NCI-H1105 (cell line): Measurements from ENCODE around the gene HOXA4.

Experiments
- DNase-seq: peaks from one replicate; lab custom pipeline; 2025; lab: John Stamatoyannopoulos, UW

The HOXA4 gene

DNA sequence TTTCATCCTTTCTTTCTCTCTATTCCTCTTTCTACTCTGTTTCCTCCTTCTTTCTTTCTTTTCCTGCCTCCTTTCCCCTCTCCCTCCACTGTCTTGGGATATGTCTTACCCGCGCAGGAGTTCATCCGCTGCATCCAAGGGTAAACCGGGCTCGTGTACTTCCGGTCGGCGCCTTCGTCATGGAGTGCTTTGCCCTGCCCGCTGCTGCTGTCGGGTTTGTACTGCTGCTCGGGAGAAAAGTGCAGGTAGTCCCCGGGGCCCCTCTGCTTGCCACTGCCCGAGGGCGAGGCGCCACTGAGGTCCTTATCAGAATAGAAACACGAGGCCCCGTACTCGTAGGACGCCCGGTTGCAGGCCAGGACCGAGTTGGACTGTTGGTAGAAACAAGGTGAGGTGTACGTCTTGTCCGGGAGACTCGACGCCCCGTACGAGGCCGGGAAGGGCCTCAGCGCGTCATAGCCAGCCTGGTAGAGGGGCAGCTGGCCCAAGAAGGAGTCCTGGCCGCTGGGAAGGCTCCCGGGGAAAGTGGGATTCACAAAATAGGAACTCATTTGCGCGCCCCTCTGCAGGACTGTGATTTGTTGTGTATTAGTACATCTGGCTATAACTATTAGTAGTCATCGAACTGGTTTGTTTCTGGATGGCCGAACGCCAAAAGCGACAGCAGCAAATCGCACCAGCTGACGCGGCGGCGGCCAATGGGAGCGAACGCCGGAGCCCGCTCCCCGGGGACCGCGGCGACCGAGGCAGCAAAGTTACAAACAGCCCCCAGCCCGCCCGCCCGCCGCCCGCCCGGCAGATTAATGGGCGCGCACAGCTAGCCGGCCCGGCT is 16.9 kb upstream of the HOXA4 start, which contains the start of gene HOXA6:
HOXA6 (minus strand) TSS at position 576 of the 832 bp plus-strand sequence; CDS start at position 551, 25 bp downstream.
- peak; percentile 80 for DNase-seq

DNA sequence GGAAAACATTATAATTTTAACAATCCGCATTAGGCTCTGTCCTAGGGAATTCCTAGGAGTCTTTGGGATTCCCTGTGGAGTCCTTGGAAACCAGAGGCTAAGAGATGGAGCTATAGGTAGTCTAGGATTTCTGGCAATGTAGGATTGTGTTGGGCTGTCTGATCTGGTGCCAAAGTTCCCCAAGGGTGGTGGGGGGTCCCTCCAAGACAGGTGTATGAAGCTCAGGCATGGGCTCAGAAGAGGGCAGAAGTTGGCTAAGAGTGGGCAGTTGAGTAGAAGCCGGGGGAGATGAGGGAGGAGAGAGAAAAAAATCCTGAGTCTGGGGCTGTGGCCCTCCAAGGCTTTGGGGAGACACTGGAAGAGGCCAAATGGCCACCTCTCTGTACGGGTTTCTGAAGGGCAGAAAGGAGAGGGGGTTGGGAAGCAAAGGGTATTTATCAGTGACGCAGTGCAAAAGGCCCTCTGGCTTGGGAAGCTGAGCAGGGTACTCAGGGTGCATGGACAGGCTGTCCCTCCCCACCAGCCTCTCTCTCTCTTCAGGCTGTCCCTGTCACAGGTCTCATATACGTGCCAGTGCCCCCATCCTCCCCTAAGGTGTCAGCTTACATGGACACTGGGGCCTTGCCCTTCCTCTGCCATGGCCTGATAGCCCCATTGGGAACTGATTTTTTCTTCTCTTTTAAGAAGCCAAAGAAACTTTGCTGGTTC is 16.1 kb upstream of the HOXA4 start:
- DNase-seq: peak; percentile 20

DNA sequence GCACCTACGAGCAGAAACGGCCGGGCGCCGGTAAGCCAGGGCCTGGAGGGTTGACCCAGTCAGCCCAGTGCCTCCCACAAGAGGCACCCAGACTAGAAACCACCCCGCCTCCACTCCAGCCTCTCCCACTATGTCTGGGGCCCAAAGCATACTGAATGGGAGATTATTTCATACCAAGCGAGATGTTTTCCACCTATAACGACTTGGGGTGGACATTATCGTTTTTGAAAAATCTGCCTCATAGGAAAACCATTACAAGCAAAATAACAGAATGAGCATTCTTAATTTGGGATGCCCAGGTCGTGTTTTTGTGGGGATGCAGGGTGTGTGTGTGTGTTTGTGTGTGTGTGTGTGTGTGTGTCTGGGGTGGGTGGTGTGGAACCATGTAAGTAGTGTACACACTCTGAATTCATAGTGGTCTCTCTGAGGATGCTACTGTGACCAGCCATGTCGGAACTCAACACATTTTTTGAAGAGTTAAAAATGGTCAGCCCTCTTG is 15.4 kb upstream of the HOXA4 start:
- DNase-seq: no peak

DNA sequence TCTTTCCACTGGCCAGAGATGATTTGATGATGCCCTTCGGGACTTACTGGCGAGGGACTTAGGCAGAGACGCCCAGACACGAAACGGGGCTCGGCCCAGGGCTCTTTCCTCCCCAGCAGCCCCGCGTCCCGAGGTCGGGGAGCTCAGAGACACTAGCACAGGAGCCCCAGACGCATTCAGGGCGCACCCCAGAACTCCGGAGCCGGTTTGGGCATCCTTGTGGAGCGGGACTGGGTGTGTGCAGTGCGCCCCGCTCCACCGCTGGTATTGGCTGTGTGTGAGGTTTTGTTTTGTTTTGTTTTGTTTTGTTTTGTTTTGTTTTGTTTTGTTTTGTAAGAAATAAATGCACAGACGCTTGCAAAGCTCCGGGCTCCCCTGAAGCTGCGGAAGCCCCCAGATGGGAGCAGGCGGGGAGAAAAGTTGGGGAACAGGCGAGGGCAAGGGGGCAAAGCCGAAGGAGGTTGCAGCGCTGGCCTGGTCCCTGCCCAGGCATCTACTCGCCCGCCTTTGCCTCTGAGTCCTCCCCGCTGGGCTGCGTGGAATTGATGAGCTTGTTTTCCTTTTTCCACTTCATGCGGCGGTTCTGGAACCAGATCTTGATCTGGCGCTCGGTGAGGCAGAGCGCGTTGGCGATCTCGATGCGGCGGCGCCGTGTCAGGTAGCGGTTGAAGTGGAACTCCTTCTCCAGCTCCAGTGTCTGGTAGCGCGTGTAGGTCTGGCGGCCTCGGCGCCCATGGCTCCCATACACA is 14.8 kb upstream of the HOXA4 start:
- no peak for DNase-seq

DNA sequence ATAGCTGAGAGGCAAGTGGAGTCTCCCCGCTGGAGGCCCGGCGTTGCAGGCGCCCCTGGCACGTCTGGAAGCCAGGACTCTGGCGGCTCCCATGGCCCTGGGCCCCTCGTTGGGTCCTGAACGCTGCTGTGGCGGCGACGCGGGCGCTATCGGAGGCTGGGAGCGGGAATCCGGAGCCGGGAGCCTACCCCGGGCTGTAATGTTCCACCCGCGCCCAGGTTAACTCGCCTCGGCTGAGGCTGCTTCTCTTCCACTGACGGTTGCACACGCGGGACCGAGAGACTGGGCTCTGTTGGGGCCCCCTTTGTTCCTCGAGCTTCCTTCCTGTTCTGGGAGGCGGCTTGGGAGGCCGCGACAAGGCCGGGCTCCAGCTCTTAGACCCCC is 14.2 kb upstream of the HOXA4 start:
- no peak for DNase-seq

DNA sequence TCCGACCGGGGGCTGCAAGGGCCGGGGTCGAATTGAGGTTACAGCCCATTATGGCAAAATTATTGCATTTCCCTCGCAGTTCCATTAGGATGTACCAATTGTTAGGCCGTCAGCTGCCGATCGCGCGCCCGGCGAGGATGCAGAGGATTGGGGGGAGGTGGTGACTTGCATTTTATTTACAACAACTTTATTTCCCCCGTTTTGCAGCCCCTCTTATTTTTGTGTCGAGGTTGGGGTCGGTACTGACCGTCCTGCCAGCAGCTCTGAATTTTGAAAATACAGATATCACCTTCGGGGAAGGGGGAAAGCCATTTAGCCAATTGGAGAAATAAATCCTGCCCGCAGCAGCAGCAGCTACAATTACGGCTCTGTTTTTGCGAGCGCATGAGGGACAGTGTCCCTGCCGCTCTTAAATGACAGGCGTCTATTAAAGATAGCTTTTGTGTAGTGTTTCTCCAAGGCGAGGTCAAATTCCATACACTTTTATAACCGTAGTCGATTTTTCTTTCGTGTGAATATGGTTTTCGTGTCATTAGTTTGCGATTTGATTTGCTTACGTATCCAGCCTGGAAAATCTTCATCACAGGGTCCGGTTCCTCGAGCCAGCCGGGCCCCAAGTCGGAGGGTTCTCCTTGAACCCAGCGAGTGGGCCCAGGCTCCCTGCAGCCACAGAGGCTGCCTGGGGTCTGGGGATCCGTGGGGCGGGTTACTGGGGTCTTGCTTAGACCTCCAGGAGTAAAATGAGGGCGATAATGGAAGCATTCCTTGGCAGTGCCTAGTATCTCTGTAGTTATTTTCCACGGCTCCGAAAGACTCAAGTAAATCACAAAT is 13.6 kb upstream of the HOXA4 start:
- DNase-seq: no peak

DNA sequence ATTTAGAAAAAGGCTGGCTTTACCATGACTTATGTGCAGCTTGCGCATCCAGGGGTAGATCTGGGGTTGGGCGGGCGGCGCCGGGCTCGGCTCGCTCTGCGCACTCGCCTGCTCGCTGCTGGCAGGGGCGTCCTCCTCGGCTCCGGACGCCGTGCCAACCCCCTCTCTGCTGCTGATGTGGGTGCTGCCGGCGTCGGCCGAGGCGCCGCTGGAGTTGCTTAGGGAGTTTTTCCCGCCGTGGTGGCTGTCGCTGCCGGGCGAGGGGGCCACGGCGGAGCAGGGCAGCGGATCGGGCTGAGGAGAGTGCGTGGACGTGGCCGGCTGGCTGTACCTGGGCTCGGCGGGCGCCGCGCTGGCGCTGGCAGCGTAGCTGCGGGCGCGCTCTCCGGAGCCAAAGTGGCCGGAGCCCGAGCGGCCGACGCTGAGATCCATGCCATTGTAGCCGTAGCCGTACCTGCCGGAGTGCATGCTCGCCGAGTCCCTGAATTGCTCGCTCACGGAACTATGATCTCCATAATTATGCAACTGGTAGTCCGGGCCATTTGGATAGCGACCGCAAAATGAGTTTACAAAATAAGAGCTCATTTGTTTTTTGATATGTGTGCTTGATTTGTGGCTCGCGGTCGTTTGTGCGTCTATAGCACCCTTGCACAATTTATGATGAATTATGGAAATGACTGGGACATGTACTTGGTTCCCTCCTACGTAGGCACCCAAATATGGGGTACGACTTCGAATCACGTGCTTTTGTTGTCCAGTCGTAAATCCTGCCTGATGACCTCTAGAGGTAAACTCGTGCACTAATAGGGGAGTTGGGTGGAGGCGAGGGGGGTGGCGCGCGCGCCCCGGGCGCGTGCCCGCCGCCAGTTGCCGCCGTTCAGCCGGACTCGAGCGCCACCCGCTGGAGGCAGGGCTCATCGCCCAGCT is 12.7 kb upstream of the HOXA4 start, which contains the start of gene HOXA5:
HOXA5 (minus strand) TSS at position 659 of the 927 bp plus-strand sequence; CDS start at position 585, 74 bp downstream.
- peak; percentile 68 for DNase-seq

DNA sequence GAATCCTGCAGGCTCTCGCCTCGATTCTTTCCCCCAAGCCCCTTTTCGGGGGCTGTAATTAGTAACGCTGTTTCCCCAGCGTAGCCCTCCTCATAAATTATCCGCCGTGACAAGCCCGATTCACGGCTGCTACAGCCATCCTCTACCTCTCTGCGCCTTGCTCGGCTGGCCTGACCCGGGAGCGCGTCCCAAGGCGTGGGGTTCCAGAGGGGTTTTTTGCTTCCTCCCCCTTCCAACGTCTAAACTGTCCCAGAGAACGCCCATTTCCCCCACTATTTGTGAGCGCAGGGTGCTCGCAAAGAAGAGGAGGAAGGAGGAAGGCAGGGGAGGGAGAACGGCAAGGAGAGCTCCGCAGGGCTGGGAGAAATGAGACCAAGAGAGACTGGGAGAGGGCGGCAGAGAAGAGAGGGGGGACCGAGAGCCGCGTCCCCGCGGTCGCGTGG is 12.0 kb upstream of the HOXA4 start:
- no peak for DNase-seq

DNA sequence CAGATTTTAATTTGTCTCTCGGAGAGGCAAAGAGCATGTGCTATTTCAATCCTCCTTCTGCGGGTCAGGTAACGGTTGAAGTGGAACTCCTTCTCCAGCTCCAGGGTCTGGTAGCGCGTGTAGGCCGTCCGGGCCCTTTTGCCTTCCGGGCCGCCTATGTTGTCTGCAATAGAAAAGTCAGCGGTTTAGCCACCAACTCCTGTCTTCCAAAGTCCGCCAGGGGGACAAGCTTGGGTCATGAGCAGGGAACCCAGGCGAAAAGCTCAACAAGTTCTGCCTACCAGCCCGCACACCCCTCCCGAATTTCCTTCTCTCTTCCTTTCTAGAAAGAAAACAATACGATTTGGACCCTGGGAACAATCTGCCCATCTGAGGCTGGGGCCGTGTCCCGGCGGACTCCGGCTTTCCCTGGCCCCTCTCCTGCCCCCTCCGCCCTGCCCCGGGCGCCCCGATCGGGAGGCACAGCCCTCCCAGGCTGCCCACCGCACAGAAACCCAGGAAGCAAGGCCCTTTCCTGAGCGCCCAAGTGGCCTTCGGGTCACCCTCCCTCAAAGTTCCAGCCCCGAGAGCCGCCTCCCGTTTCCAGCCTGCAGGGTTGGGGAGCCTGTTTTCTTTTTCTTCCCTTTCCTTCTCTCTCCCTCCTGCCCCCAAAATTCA is 11.5 kb upstream of the HOXA4 start:
- DNase-seq: no peak

DNA sequence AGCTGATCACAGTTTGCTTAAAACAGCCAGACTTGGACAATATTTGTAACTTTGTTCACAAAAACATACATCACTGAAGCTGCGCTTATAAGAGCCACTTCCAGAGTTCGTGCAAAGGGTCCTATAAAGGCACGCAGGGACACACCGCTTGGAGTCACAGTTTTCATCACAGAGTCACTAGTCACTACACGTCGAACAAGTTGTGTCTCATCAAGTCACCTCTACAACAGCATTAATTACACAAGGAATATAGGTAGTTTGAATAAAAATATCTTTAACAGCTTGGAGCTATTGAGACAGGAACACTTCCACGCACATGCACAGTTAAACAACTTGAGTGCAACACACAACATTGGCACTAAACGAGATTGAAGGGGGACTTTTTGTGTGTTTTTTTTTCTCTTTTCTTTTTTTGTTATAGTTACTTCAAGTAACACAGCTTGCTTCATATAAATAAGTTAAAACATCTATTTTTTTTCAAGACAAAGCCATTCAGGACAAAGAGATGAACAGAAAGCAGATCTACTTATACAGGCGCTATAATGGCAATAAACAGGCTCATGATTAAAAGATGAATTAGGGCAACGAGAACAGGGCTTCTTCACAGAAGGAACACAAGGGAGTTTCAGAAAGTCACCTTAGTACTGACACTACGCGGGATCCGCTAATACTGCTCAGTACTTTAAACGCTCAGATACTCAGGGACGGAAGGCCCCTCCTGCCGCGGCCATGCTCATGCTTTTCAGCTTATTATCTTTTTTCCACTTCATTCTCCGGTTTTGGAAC is 10.8 kb upstream of the HOXA4 start:
- DNase-seq: no peak

DNA sequence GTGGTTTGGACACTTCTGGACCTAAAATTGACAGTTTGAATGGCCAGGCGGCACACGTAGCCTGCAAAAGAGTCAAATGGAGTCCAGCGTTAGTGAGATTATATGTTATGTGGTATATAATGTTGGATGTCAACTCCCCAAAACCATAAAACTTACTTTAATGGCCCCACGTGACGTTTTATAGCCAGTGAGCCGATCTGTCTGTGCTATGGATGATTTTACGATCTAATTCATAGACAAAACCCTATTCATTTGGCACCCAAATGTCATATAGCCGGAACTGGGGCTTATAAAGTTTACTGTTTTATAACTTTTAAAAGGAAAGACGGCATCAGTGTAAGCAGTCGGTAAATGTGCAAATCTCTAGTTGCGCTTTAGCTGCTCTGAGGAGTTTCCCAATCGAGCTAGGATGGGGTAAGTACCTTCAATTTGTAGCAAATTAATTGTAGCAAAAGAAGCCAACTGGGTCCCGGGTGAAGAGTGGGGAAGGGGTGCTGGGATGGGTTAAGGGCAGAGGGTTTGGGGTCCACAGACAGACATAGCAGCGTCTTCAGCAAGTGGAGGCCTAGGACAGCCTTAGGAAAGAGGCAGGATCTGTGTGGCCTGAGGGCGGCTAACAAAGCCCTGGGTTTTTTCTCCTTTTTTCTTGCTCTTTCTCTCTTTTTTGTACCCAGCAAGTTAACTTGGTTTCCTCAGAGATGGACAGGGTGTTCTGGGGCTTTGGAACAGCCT is 9.7 kb upstream of the HOXA4 start:
- no peak for DNase-seq

DNA sequence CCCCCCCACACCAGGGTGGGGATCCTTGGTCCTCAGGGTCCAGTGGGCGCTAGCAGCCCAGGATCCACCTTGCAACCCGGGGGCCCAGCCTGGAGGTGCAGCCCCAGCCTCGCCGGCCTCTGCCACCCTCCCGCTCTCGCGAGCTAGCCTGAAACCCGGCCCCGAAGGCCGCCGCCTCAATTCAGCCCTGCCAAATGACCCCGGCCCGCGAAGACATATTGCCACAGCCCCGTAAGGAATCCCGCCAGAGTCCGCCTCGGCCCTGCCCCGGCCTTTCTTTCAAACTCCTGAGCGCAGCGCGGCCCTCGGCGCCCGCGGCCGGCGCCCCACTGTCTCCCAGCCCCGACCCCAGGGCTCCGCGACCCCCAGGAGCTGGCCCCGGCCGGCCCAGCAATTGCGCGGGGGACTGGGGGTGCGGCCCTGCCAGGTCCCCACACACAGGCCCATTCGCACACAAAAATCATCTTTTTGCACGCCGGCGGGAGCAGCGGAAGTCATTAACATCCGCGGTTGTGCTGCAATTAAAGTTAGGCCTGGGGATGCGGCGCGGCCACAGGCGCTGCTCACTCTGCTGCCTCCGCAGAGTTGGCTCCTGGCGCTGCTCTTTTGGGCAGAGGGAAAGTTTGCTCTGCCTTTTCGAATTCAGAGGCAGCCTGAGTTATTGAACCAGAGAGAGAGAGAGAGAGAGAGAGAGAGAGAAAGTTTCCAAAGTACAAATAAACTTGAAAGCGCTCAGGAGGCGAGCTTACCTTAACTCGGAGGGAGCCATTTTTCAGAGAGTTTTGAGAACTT is 9.0 kb upstream of the HOXA4 start:
- no peak for DNase-seq

DNA sequence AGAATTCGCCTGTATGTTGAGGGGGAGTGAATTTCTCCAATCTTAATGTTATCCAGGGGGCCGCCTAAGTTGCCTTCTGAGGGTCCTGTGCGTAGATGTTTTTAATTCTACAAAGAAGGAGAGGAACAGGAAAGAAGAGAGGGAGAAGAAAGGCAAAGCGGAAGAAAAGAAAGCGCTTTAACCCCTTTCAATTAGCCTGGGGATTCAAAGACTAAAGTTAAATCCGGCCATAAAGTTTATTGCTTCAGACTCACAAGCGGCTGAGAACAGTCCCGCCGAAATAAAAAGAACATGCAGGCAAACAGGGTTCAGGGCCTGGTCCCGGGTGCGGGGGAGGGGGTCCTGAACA is 8.4 kb upstream of the HOXA4 start:
- DNase-seq: no peak

DNA sequence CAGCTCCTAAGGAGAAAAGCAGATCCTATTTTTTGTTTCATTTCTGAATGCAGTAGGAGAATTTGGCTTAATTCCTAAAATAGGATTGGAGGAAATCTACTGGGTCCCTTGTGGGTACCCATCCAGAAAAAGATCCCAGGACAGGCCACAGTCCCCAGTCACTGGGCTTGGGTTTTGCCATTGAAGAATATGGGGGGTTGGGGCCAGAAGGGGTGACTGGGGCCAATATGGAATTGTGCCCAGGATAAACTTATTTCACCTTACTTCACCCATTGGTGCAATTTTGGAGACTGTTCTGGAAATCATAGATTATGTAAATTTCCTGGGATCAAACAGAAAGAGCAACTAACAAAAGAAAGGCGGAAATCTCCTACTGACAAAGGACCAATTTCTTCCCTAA is 7.9 kb upstream of the HOXA4 start:
- no peak for DNase-seq

DNA sequence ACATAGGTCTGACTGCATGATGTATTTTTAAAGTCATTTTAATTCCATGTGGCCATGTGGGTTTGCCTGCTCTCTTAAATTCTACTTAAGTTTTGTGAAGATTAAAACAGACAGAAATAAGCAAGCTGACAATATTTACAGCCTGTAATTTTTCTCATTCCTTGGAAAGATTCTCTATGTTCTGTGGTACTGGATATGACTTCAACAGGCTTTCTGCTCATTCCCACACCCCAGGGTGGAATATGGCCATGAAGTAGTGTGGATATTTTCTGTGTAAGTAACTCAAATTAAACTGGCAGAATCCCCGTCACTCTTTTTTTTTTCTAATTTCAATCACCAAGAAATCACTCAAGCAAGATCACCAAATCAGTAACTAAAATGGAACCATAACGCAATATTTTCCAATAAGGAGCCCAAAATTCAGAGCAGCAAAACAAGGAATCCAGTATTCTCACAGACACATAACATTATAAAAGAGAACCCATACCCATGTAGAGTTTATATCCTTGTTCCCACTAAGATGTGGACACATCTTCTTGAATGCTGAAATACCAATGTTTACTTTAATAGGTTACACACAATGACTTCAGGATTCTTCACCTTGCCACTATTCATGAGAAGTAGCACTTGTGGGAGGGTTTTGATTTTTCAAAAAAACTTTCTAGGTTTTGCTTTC is 7.2 kb upstream of the HOXA4 start:
- no peak for DNase-seq

DNA sequence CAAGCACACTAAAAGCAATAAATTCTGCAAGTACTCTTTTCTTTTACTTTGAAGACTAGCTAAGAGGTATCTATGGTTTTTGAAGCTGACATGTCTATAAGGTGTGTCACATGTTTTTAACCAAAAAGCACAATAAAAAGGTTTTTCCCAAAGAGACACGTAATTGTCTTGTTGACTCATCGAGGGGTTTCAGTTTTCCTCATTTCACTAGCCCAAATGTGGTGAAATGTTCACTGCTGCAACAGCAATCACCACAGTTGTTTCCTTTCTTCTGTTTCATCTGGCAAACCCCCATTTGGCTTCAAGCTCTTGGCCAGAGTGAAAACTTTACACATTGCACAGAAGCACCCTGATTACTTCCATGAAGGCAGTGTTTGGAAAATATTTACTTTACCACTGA is 3.8 kb upstream of the HOXA4 start:
- DNase-seq: no peak
